ENCODE results near the gene TADA2B.

TADA2B gene

DNA sequence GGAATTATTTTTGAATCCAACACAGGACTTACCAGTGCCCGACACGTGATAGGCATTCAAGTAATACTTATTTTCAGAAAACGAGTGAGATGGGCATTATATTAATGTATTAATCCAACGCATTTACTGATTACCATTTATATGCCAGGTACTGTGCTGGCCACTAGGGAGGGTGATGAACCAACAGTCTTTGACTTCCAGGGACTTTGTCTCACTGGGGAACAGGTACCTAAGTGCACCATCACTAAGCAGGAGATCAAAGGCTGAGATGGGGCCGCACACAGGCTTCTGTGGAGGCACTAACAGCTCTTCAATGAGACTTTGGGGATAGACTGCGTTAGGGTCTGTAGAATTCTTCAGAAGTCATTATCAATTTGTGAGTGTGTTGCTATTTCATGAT is 5.7 kb upstream of the TADA2B start:
- Histone ChIP-seq H3K27me3 (ENCODE audit: insufficient read depth, low read length, poor library complexity, severe bottlenecking) (peaks cover 8% of the 10 kb centered on the region), H2AFZ (ENCODE audit: low read length) (no peak overlapping the region)

GRCh38 chr4:7040765-7041164 is 2.4 kb upstream of the TADA2B start:
- Histone ChIP-seq H3K9me2 (replicated peaks; ENCODE audit: low read depth, low read length) (no peaks in the 10 kb centered on the region), H4K20me1 (ENCODE audit: insufficient read depth, low read length, poor library complexity, severe bottlenecking) (peaks cover 20% of the 10 kb centered on the region), H3K4me2 (ENCODE audit: low read depth, low read length, poor library complexity, severe bottlenecking) (no peak overlapping the region), H3K79me2 (ENCODE audit: insufficient read depth, low read length) (peaks cover 11% of the 10 kb centered on the region; the same call in 1 of the 2 replicates), H2AFZ (ENCODE audit: low read length) (no peak overlapping the region), H3K9me3 (ENCODE audit: insufficient read depth, low read depth, low read length) (no peaks in the 10 kb centered on the region), H3K27me3 (ENCODE audit: insufficient read depth, low read length, poor library complexity, severe bottlenecking) (peaks cover 26% of the 10 kb centered on the region), H3F3A (ENCODE audit: low read depth) (no peaks in the 10 kb centered on the region), H3K4me3 (ENCODE audit: low read length, poor library complexity, severe bottlenecking) (no peak overlapping the region), H3K4me1 (ENCODE audit: insufficient read depth, low read length, poor library complexity, severe bottlenecking) (peaks cover 18% of the 10 kb centered on the region), H3K9ac (ENCODE audit: low read depth, low read length, poor library complexity, severe bottlenecking) (no peak overlapping the region), H3K36me3 (ENCODE audit: insufficient read depth, low read length) (no peaks in the 10 kb centered on the region)
- TF ChIP-seq EZH2phosphoT487 (IDR thresholded peaks at IDR 0.05; ENCODE audit: borderline replicate concordance): no peak
- TF ChIP-seq, protein P1, sequence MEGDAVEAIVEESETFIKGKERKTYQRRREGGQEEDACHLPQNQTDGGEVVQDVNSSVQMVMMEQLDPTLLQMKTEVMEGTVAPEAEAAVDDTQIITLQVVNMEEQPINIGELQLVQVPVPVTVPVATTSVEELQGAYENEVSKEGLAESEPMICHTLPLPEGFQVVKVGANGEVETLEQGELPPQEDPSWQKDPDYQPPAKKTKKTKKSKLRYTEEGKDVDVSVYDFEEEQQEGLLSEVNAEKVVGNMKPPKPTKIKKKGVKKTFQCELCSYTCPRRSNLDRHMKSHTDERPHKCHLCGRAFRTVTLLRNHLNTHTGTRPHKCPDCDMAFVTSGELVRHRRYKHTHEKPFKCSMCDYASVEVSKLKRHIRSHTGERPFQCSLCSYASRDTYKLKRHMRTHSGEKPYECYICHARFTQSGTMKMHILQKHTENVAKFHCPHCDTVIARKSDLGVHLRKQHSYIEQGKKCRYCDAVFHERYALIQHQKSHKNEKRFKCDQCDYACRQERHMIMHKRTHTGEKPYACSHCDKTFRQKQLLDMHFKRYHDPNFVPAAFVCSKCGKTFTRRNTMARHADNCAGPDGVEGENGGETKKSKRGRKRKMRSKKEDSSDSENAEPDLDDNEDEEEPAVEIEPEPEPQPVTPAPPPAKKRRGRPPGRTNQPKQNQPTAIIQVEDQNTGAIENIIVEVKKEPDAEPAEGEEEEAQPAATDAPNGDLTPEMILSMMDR (conservative IDR thresholded peaks at IDR 0.05; ENCODE audit: low read length): no peak

More for the DNA sequence above, 5.7 kb upstream of the TADA2B start:
- H3K79me2 ChIP-seq (ENCODE audit: insufficient read depth, low read length): no peaks in the 10 kb centered on the region
- H3K4me3 ChIP-seq (ENCODE audit: low read length, poor library complexity, severe bottlenecking): no peak overlapping the region
- no peak overlapping the region for H3K4me2 ChIP-seq (ENCODE audit: low read depth, low read length, poor library complexity, severe bottlenecking)
- no peak overlapping the region for H3K9ac ChIP-seq (ENCODE audit: low read depth, low read length, poor library complexity, severe bottlenecking)
- TF ChIP-seq EZH2phosphoT487 (IDR thresholded peaks at IDR 0.05; ENCODE audit: borderline replicate concordance): no peak
- TF ChIP-seq, protein P1 (conservative IDR thresholded peaks at IDR 0.05; ENCODE audit: low read length): peak; percentile 46
- no peaks in the 10 kb centered on the region for H3K4me1 ChIP-seq (ENCODE audit: insufficient read depth, low read length, poor library complexity, severe bottlenecking)
- H3F3A ChIP-seq (ENCODE audit: low read depth): no peaks in the 10 kb centered on the region
- H3K9me3 ChIP-seq (ENCODE audit: insufficient read depth, low read depth, low read length): no peaks in the 10 kb centered on the region
- H3K9me2 ChIP-seq (replicated peaks; ENCODE audit: low read depth, low read length): no peaks in the 10 kb centered on the region
- no peaks in the 10 kb centered on the region for H4K20me1 ChIP-seq (ENCODE audit: insufficient read depth, low read length, poor library complexity, severe bottlenecking)
- peaks cover 3% of the 10 kb centered on the region; the same call in 1 of the 2 replicates for H3K36me3 ChIP-seq (ENCODE audit: insufficient read depth, low read length)

GRCh38 chr4:7041246-7041645 is 1.9 kb upstream of the TADA2B start:
- Histone ChIP-seq H3K9ac (ENCODE audit: low read depth, low read length, poor library complexity, severe bottlenecking) (no peak overlapping the region), H4K20me1 (ENCODE audit: insufficient read depth, low read length, poor library complexity, severe bottlenecking) (peaks cover 25% of the 10 kb centered on the region), H3K36me3 (ENCODE audit: insufficient read depth, low read length) (no peaks in the 10 kb centered on the region)

More at GRCh38 chr4:7041246-7041645, 1.9 kb upstream of the TADA2B start:
- Histone ChIP-seq H3K4me2 (ENCODE audit: low read depth, low read length, poor library complexity, severe bottlenecking) (no peak overlapping the region), H3K9me2 (replicated peaks; ENCODE audit: low read depth, low read length) (no peaks in the 10 kb centered on the region), H3K4me3 (ENCODE audit: low read length, poor library complexity, severe bottlenecking) (no peak overlapping the region), H3K79me2 (ENCODE audit: insufficient read depth, low read length) (peaks cover 11% of the 10 kb centered on the region; the same call in 1 of the 2 replicates), H3K27me3 (ENCODE audit: insufficient read depth, low read length, poor library complexity, severe bottlenecking) (peaks cover 30% of the 10 kb centered on the region), H3F3A (ENCODE audit: low read depth) (no peaks in the 10 kb centered on the region), H3K9me3 (ENCODE audit: insufficient read depth, low read depth, low read length) (no peaks in the 10 kb centered on the region), H3K4me1 (ENCODE audit: insufficient read depth, low read length, poor library complexity, severe bottlenecking) (peaks cover 18% of the 10 kb centered on the region), H2AFZ (ENCODE audit: low read length) (no peak overlapping the region)
- TF ChIP-seq EZH2phosphoT487 (IDR thresholded peaks at IDR 0.05; ENCODE audit: borderline replicate concordance): no peak
- TF ChIP-seq, protein P1 (conservative IDR thresholded peaks at IDR 0.05; ENCODE audit: low read length): no peak

All from Loucy (cell line).